GM12801 (cell line): ENCODE data around the gene ANXA2.

Experiments used
- CTCF ChIP-seq: IDR thresholded peaks from one replicate; pipeline ENCODE4 v1.5.1; 2011; ENCODE audit warnings: control low read depth; ENCODE audit not compliant: insufficient read length; ENCODE audit errors: extremely low read depth

ANXA2 gene

DNA sequence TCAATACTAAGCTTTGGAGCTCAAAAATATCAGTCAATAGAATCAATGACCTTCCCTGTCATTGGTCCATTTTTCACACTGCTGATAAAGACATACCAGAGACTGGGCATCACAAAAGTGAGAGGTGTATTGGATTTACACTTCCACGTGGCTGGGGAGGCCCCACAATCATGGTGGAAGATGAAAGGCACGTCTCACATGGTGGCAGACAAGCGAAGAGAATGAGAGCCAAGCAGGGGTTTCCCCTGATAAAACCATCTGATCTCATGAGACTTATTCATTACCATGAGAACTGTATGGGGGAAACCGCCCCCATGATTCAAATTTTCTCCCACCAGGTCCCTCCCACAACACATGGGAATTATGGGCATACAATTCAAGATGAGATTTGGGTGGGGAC is 81.9 kb downstream of the ANXA2 start:
- TF ChIP-seq CTCF, result no peak

- TF ChIP-seq CTCF, result no peak
These were observed 83.9 kb downstream of the ANXA2 start for GRCh38 chr15:60313906-60314305.

DNA sequence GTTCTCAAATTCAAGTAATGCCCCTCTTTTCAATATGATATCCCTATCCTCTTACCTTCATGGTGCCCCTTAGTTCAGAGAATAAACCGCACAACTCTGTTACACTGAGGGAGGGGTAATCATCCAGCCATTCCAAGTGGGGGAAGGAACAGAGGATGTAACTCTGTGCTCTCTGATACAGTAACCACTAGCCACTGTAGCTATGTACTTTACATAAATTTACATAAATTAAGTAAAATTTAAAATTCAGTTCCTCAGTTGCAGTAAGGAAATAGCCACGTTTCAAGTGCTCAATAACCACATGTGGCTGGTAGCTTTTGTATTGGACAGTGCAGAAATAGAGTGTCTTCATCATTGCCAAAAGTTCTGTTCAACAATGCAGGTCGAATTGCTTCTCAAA is 90.8 kb downstream of the ANXA2 start:
- no peak for TF ChIP-seq CTCF

DNA sequence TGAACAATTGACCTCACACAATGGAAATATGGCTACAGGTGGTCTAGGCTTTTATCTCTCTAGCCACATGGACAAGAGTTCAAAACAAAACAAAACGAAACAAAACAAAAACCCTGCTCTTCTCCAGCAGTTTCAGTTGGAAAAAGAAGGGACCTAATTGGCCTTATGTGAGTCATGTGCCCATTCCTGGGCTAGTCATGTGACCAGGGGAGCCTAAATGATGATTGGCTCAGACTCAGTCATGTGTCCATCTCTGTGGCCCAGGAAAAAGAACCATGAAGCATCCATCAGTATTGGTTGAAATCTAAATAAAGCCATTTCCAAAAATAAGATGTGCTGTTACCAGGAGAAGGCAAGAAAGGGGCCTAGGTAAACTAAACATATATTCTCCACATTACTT is 96.8 kb downstream of the ANXA2 start:
- no peak for TF ChIP-seq CTCF

- no peak for TF ChIP-seq CTCF
These were observed 98.2 kb downstream of the ANXA2 start for GRCh38 chr15:60299452-60300047.
